ENCODE results near the gene PRKCE. TPM values are rescaled to one million over a fixed set of nuclear protein-coding genes. Genes with fewer than 3 reads are reported as not detected.

Gene PRKCE
- total and polyA plus RNA-seq, 2 donors (not counting 1 experiment from before 2014, with no cell fraction given), result 23.6 to 271 TPM

DNA sequence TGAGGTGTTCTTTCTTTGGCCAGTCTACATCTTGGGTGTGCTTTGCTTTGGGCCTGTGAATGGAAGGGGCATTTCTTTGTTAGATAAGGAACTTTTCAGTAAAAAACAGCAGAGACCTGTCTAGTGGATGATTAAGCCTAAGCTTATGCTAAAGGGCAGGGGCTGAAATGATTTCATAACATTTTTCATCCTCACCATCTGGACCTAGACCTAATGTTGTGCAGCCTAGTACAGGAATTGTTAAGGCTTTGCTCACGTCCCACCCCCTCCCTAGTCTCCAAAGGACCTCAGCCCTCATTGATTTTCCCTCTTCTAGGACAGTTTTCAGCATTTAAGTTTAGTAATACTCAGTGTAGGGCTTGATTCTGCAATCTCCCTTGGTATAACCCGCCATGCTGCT, 111.8 kb downstream of the PRKCE start:
- ATAC-seq (ENCODE audit: low read depth) (no peak), DNase-seq (no peak)
- Histone ChIP-seq H3K4me2 (replicated peaks; ENCODE audit: low read depth, low read length, poor library complexity, severe bottlenecking) (no peak overlapping the region), H3K27ac (ENCODE audit: low read length in 2 of 2) (no peak overlapping the region), H3K4me1 (ENCODE audit: control insufficient read depth in 2 of 2, insufficient read depth in 2 of 2, low read length in 2 of 2) (peaks cover 31 to 41% of the 10 kb centered on the region in 2 donors), H3K9ac (ENCODE audit: low read length) (no peak overlapping the region), H3K9me3 (ENCODE audit: control extremely low read depth in 1 of 3, control insufficient read depth in 2 of 3, insufficient read depth in 1 of 3, low read length in 2 of 3) (no peaks in the 10 kb centered on the region), H2AFZ (ENCODE audit: insufficient read depth, low read depth, low read length, poor library complexity, severe bottlenecking) (no peak overlapping the region), H3K27me3 (replicated peaks in 1 of 4; ENCODE audit: control extremely low read depth in 1 of 4, control insufficient read depth in 3 of 4, insufficient read depth in 4 of 4, low read length in 3 of 4) (no peaks in the 10 kb centered on the region), H3K4me3 (ENCODE audit: control extremely low read depth in 1 of 5, extremely low read depth in 1 of 5, insufficient read depth in 1 of 5, low read depth in 2 of 5, low read length in 4 of 5) (no peak overlapping the region), H3K36me3 (replicated peaks in 1 of 2; ENCODE audit: control extremely low read depth in 1 of 2, control insufficient read depth in 1 of 2, extremely low read depth in 1 of 2, insufficient read depth in 2 of 2, low read length in 1 of 2) (no peaks in the 10 kb centered on the region), H4K20me1 (ENCODE audit: control insufficient read depth, insufficient read depth, low read length, poor library complexity, severe bottlenecking) (peaks cover 76% of the 10 kb centered on the region), H3K79me2 (ENCODE audit: control insufficient read depth, insufficient read depth, low read length) (peaks cover 83% of the 10 kb centered on the region)
- WGBS (ENCODE audit: insufficient coverage), result 92% methylated on average over 2 of the region's 2 CpGs
- H3K27me3 Mint-ChIP-seq, result no peaks in the 10 kb centered on the region
- POLR2A ChIA-PET, result no interaction called here
- H3K4me1 Mint-ChIP-seq, result peaks cover 73% of the 10 kb centered on the region
- no peak for TF ChIP-seq EZH2 (IDR thresholded peaks at IDR 0.05; ENCODE audit: borderline replicate concordance, insufficient read depth, low read depth, low read length, poor library complexity, severe bottlenecking)
- TF ChIP-seq, protein P1, sequence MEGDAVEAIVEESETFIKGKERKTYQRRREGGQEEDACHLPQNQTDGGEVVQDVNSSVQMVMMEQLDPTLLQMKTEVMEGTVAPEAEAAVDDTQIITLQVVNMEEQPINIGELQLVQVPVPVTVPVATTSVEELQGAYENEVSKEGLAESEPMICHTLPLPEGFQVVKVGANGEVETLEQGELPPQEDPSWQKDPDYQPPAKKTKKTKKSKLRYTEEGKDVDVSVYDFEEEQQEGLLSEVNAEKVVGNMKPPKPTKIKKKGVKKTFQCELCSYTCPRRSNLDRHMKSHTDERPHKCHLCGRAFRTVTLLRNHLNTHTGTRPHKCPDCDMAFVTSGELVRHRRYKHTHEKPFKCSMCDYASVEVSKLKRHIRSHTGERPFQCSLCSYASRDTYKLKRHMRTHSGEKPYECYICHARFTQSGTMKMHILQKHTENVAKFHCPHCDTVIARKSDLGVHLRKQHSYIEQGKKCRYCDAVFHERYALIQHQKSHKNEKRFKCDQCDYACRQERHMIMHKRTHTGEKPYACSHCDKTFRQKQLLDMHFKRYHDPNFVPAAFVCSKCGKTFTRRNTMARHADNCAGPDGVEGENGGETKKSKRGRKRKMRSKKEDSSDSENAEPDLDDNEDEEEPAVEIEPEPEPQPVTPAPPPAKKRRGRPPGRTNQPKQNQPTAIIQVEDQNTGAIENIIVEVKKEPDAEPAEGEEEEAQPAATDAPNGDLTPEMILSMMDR (IDR thresholded peaks at IDR 0.05), result no peak
- CTCF ChIA-PET, result interaction anchor here (1.2 kb wide), 1 partner anchor 27 kb away, joined by 4 read pairs; no protein-coding TSS in a partner anchor
- intact Hi-C loops (cut with micrococcal nuclease), result no loop called here
- H3K27ac Mint-ChIP-seq, result no peak overlapping the region
- H3K4me3 Mint-ChIP-seq, result no peak overlapping the region
- H3K9me3 Mint-ChIP-seq (ENCODE audit: insufficient read depth), result no peaks in the 10 kb centered on the region

DNA sequence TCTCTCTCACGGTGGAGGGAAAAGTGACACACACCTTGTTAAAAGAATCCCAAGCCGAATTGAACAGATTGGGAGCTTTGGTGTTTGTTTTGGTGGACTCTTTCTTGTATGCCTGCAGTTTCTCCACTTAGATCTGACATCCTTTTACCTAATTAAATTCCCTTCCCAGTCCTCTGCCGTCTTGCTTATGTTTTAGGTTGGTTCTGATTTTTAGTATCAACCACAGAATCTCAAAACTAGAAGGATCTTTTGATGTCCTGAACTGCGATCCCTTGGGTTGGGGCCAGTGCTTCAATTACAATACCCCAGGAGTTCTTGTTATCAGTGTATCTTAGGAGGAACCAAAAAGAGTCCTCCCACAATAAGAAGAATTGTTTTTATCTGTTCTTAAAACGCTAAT, 112.3 kb downstream of the PRKCE start:
- H3K27me3 Mint-ChIP-seq, result no peaks in the 10 kb centered on the region
- peaks cover 31 to 41% of the 10 kb centered on the region in 2 donors for H3K4me1 ChIP-seq (ENCODE audit: control insufficient read depth in 2 of 2, insufficient read depth in 2 of 2, low read length in 2 of 2)
- H3K4me3 Mint-ChIP-seq, result no peak overlapping the region
- peaks cover 82% of the 10 kb centered on the region for H3K79me2 ChIP-seq (ENCODE audit: control insufficient read depth, insufficient read depth, low read length)
- ATAC-seq (ENCODE audit: low read depth), result no peak
- CTCF ChIA-PET, result interaction anchor here (1.1 to 1.3 kb wide), 3 partner anchors 11 to 35 kb away, joined by 3 to 4 read pairs (median 3); no protein-coding TSS in a partner anchor
- no peaks in the 10 kb centered on the region for H3K27me3 ChIP-seq (replicated peaks in 1 of 4; ENCODE audit: control extremely low read depth in 1 of 4, control insufficient read depth in 3 of 4, insufficient read depth in 4 of 4, low read length in 3 of 4)
- no peaks in the 10 kb centered on the region for H3K9me3 ChIP-seq (ENCODE audit: control extremely low read depth in 1 of 3, control insufficient read depth in 2 of 3, insufficient read depth in 1 of 3, low read length in 2 of 3)
- H2AFZ ChIP-seq (ENCODE audit: insufficient read depth, low read depth, low read length, poor library complexity, severe bottlenecking), result no peak overlapping the region
- no peaks in the 10 kb centered on the region for H3K36me3 ChIP-seq (replicated peaks in 1 of 2; ENCODE audit: control extremely low read depth in 1 of 2, control insufficient read depth in 1 of 2, extremely low read depth in 1 of 2, insufficient read depth in 2 of 2, low read length in 1 of 2)
- no peak overlapping the region for H3K4me3 ChIP-seq (ENCODE audit: control extremely low read depth in 1 of 5, extremely low read depth in 1 of 5, insufficient read depth in 1 of 5, low read depth in 2 of 5, low read length in 4 of 5)
- POLR2A ChIA-PET, result interaction anchor here (0.7 kb wide), 1 partner anchor 34 kb away, joined by 3 read pairs; no protein-coding TSS in a partner anchor
- peaks cover 73% of the 10 kb centered on the region for H3K4me1 Mint-ChIP-seq
- no peak overlapping the region for H3K27ac Mint-ChIP-seq
- TF ChIP-seq, protein P1 (IDR thresholded peaks at IDR 0.05), result no peak
- TF ChIP-seq EZH2 (IDR thresholded peaks at IDR 0.05; ENCODE audit: borderline replicate concordance, insufficient read depth, low read depth, low read length, poor library complexity, severe bottlenecking), result no peak
- peaks cover 75% of the 10 kb centered on the region for H4K20me1 ChIP-seq (ENCODE audit: control insufficient read depth, insufficient read depth, low read length, poor library complexity, severe bottlenecking)
- no peaks in the 10 kb centered on the region for H3K9me3 Mint-ChIP-seq (ENCODE audit: insufficient read depth)
- DNase-seq, result no peak
- no peak overlapping the region for H3K27ac ChIP-seq (ENCODE audit: low read length in 2 of 2)
- WGBS (ENCODE audit: insufficient coverage), result 100% methylated on average over 1 of the region's 5 CpGs
- intact Hi-C loops (cut with micrococcal nuclease), result no loop called here
- H3K9ac ChIP-seq (ENCODE audit: low read length), result no peak overlapping the region
- no peak overlapping the region for H3K4me2 ChIP-seq (replicated peaks; ENCODE audit: low read depth, low read length, poor library complexity, severe bottlenecking)
